Inflammatory macrophage (primary cell): ENCODE results near the gene BMF.
"Not testable (repeated sequence)": the region's sequence is repeated elsewhere in the genome, so short reads cannot be mapped to it uniquely, and the experiment has no call there.

Source experiments
- DNase-seq, 2 donors: peaks; one replicate each; pipeline ENCODE4 v3.0.0-alpha.2; 2020 to 2022
- total RNA-seq, 18 experiments: gene quantifications; one replicate each; lab custom pipeline; 2026; ENCODE audit warnings: mixed read lengths in 6 of 18, inconsistent platforms in 2 of 18; lab: John Stamatoyannopoulos, UW

BMF gene
- 1.4 to 20.1 (median 13.0) reads per million in 18 experiments for total RNA-seq

- DNase-seq, result peak; percentile 98
Measured at GRCh38 chr15:40108855-40109735, at the start of gene BMF. Gene BMF (minus strand): TSS chr15:40108879. CDS start chr15:40106086, 2,793 bp downstream.

- DNase-seq, result peak; percentile 47 to 48
Measured at GRCh38 chr15:40157778-40158447, 49.2 kb upstream of the BMF start.

GRCh38 chr15:40155270-40155910, 46.7 kb upstream of the BMF start:
- peak in 1 of 2 donors; percentile 7 for DNase-seq

DNA sequence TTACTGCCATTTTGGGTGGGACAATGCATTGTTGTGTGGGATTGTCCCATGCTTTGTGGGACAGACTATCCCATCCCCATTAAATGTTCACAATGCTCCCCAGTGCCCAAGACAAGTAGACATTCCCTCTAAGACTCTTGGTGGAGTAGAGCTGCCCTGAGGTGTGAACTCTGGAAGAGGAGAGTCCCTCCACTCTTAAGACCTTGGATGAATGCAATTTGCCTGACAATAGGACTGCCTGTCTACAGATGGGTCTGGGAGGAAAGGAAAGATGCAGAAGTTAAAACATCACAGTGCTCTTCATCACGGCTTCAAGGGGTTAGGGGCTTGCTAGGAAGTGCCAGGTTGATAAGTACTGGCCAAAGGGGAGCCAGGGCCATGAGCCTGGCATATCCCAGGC, 46.1 kb upstream of the BMF start:
- not testable (repeated sequence) for DNase-seq

DNA sequence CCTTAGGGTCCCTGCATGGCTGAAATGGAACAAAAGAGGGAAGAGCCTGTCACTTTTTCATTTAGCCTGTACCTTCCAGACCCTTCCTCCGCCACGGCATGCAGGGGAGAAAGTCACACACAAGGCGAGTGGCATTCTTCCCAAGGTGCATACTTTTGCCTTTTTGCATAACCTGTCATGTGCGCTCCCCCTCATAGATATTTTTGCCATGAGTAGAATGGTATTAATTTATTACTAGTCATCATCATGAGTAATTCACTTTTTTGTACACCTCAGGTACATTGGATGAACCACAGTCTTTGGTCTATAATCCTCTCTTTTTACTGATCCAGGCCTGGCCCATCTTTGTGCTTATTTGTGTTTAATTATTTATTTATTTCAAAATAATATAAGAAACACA, 43.3 kb upstream of the BMF start:
- DNase-seq, result no peak

- DNase-seq, result no peak
Measured at GRCh38 chr15:40151499-40151898, 42.8 kb upstream of the BMF start.

GRCh38 chr15:40150163-40150925, 41.7 kb upstream of the BMF start:
- DNase-seq, result peak; percentile 63 to 67

- no peak for DNase-seq
Measured at GRCh38 chr15:40149339-40149738, 40.7 kb upstream of the BMF start.

- DNase-seq, result no peak
Measured at GRCh38 chr15:40146037-40146436, 37.4 kb upstream of the BMF start.

- DNase-seq, result no peak
Measured at GRCh38 chr15:40142428-40142827, 33.7 kb upstream of the BMF start.

- not testable (repeated sequence) for DNase-seq
Measured at GRCh38 chr15:40138201-40138570, 29.5 kb upstream of the BMF start.

- DNase-seq, result no peak
Measured at GRCh38 chr15:40137303-40138200, 28.9 kb upstream of the BMF start.

DNA sequence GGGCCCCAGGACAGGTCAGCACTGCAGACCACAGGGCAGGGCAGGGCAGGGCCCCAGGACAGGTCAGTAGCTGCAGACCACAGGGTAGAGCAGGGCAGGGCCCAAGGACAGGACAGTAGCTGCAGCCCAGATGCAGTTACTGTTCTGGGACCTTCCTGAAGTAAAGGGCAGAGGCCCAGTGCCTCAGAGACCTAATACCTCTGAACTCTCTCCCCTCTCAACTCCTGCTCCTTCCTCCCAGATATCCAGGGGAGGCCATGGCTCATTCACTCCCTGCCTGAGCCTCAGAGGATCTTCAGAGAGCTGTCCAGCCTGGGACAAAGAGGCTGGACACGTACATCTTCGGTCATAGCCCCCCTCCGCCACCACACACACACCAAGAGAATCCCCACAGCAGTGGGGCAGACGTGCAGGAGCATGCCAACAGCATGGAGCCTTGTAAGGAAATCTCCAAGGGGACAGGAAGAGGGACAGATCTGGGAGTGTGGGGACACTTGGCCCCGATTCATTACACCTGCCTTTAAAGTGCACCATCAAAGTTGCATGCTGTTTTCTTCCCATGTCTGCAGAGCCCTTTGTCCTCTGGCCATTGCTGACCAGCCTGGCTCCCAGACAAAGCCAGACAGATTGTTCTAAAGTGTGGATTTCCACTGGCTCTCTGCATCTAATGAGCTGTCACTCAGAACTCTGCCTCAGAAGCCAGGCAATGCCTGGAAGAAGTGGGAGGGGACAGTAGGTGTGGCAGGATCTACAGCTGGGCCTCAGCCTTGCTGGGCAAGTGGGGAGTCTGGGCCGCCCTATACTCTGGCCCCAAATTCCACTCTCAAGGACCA, 28.0 kb upstream of the BMF start:
- DNase-seq, result no peak

DNA sequence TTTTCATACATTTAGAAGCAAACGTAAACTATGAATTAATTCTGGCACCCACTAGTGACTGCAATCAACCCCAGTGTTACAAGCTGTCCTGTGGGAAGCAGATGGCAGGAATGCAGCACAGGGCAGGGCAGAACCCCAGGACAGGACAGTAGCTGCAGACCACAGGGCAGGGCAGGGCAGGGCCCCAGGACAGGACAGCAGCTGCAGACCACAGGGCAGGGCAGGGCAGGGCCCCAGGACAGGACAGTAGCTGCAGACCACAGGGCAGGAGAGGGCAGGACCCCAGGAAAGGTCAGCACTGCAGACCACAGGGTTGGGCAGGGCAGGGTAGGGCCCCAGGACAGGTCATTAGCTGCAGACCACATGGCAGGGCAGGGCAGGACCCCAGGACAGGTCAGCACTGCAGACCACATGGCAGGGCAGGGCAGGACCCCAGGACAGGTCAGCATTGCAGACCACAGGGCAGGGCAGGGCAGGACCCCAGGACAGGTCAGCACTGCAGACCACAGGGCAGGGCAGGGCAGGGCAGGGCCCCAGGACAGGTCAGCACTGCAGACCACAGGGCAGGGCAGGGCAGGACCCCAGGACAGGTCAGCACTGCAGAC, 27.3 kb upstream of the BMF start:
- DNase-seq, result not testable (repeated sequence)

GRCh38 chr15:40134885-40135284, 26.2 kb upstream of the BMF start:
- no peak for DNase-seq

GRCh38 chr15:40133544-40133943, 24.9 kb upstream of the BMF start:
- DNase-seq, result no peak

GRCh38 chr15:40130799-40131502, 22.3 kb upstream of the BMF start:
- no peak for DNase-seq

- no peak for DNase-seq
Measured at GRCh38 chr15:40130118-40130517, 21.4 kb upstream of the BMF start.
